Activated naive CD8-positive, alpha-beta T cell treated with anti-CD3 and anti-CD28 coated beads, Interleukin-2, amount 50 U/mL, for 24 hours (primary cell): ENCODE results near the gene IFNK.

Experiments
- ATAC-seq: fragments of 150-1000 bp; cut with Tn5 transposase; one replicate; pipeline ENCODE4 v1.10.0; 2021
- DNase-seq: peaks from one replicate; pipeline ENCODE4 v3.0.0; 2021
- H3K27ac Mint-ChIP-seq: one replicate; pipeline ENCODE4 v1.8.0; 2021; ENCODE audit warnings: mild to moderate bottlenecking, mixed read lengths
- H3K27me3 Mint-ChIP-seq: one replicate; pipeline ENCODE4 v1.8.0; 2021; ENCODE audit warnings: mixed read lengths
- H3K36me3 Mint-ChIP-seq: one replicate; pipeline ENCODE4 v1.8.0; 2021; ENCODE audit warnings: low read depth, mixed read lengths
- H3K4me1 Mint-ChIP-seq: one replicate; pipeline ENCODE4 v1.8.0; 2021; ENCODE audit warnings: mixed read lengths
- H3K4me3 Mint-ChIP-seq: one replicate; pipeline ENCODE4 v1.8.0; 2021; ENCODE audit warnings: mild to moderate bottlenecking, moderate library complexity, mixed read lengths
- H3K9me3 Mint-ChIP-seq: one replicate; pipeline ENCODE4 v1.8.0; 2021; ENCODE audit warnings: mixed read lengths

The IFNK gene

GRCh38 chr9:27527702-27528075, 3.6 kb downstream of the IFNK start:
- DNase-seq (no peak), ATAC-seq (no peak)
- H3K4me3 Mint-ChIP-seq, result peak overlapping the region; percentile 85
- H3K27me3 Mint-ChIP-seq, result peaks cover 22% of the 10 kb centered on the region
- no peaks in the 10 kb centered on the region for H3K36me3 Mint-ChIP-seq
- H3K27ac Mint-ChIP-seq, result no peak overlapping the region
- H3K4me1 Mint-ChIP-seq, result peaks cover 12% of the 10 kb centered on the region
- no peaks in the 10 kb centered on the region for H3K9me3 Mint-ChIP-seq

- Mint-ChIP-seq H3K9me3 (no peaks in the 10 kb centered on the region), H3K27me3 (peaks cover 22% of the 10 kb centered on the region), H3K36me3 (no peaks in the 10 kb centered on the region), H3K27ac (peak overlapping the region; percentile 67), H3K4me1 (peaks cover 12% of the 10 kb centered on the region), H3K4me3 (peak overlapping the region; percentile 85)
- DNase-seq (peak; percentile 71), ATAC-seq (peak; percentile 42)
These were observed 4.2 kb downstream of the IFNK start for GRCh38 chr9:27528076-27528885.

- Mint-ChIP-seq H3K4me1 (peaks cover 12% of the 10 kb centered on the region), H3K9me3 (no peaks in the 10 kb centered on the region)
These were observed 4.8 kb downstream of the IFNK start for GRCh38 chr9:27528886-27529315.

GRCh38 chr9:27529316-27530278, 5.5 kb downstream of the IFNK start, which contains the start of gene MOB3B:
Gene MOB3B (minus strand): TSS chr9:27529814. CDS start chr9:27455550, 74,264 bp downstream.
- H3K36me3 Mint-ChIP-seq, result no peaks in the 10 kb centered on the region
- peak; percentile 83 for ATAC-seq
- peak within 1 kb of the TSS; percentile 67 for H3K27ac Mint-ChIP-seq
- H3K9me3 Mint-ChIP-seq, result no peaks in the 10 kb centered on the region
- H3K27me3 Mint-ChIP-seq, result peaks cover 22% of the 10 kb centered on the region
- peak within 1 kb of the TSS; percentile 85 for H3K4me3 Mint-ChIP-seq
- H3K4me1 Mint-ChIP-seq, result peaks cover 12% of the 10 kb centered on the region
- DNase-seq, result peak; percentile 85

More at GRCh38 chr9:27528886-27529315, 4.8 kb downstream of the IFNK start:
- Mint-ChIP-seq H3K36me3 (no peaks in the 10 kb centered on the region), H3K27ac (peak overlapping the region; percentile 67), H3K4me3 (peak overlapping the region; percentile 85), H3K27me3 (peaks cover 22% of the 10 kb centered on the region)
- DNase-seq (peak; percentile 68), ATAC-seq (peak; percentile 87)

- H3K27ac Mint-ChIP-seq, result no peak overlapping the region
- H3K9me3 Mint-ChIP-seq, result no peaks in the 10 kb centered on the region
- peaks cover 19% of the 10 kb centered on the region for H3K27me3 Mint-ChIP-seq
- H3K4me3 Mint-ChIP-seq, result no peak overlapping the region
- DNase-seq (no peak), ATAC-seq (no peak)
- peaks cover 12% of the 10 kb centered on the region for H3K4me1 Mint-ChIP-seq
- no peaks in the 10 kb centered on the region for H3K36me3 Mint-ChIP-seq
These were observed 7.0 kb downstream of the IFNK start for GRCh38 chr9:27530915-27531755.

- H3K27me3 Mint-ChIP-seq, result peaks cover 12% of the 10 kb centered on the region
- no peaks in the 10 kb centered on the region for H3K9me3 Mint-ChIP-seq
- H3K27ac Mint-ChIP-seq, result no peak overlapping the region
- no peak for ATAC-seq
- H3K4me3 Mint-ChIP-seq, result no peak overlapping the region
- H3K36me3 Mint-ChIP-seq, result no peaks in the 10 kb centered on the region
- DNase-seq, result no peak
- H3K4me1 Mint-ChIP-seq, result peaks cover 12% of the 10 kb centered on the region
These were observed 8.0 kb downstream of the IFNK start for GRCh38 chr9:27532046-27532445.

GRCh38 chr9:27533311-27533710, 9.2 kb downstream of the IFNK start:
- no peak overlapping the region for H3K27ac Mint-ChIP-seq
- H3K27me3 Mint-ChIP-seq, result peaks cover under 1% of the 10 kb centered on the region
- peaks cover 3% of the 10 kb centered on the region for H3K4me1 Mint-ChIP-seq
- no peaks in the 10 kb centered on the region for H3K9me3 Mint-ChIP-seq
- H3K4me3 Mint-ChIP-seq, result no peak overlapping the region
- no peaks in the 10 kb centered on the region for H3K36me3 Mint-ChIP-seq
- DNase-seq, result no peak
- no peak for ATAC-seq

GRCh38 chr9:27534131-27534530, 10.0 kb downstream of the IFNK start:
- DNase-seq, result no peak
- H3K4me1 Mint-ChIP-seq, result peaks cover 3% of the 10 kb centered on the region

GRCh38 chr9:27534658-27535209, 10.6 kb downstream of the IFNK start:
- no peak for DNase-seq
- no peaks in the 10 kb centered on the region for H3K36me3 Mint-ChIP-seq
- no peaks in the 10 kb centered on the region for H3K9me3 Mint-ChIP-seq
- H3K27me3 Mint-ChIP-seq, result no peaks in the 10 kb centered on the region
- peaks cover 3% of the 10 kb centered on the region for H3K4me1 Mint-ChIP-seq
- H3K4me3 Mint-ChIP-seq, result no peak overlapping the region
- no peak overlapping the region for H3K27ac Mint-ChIP-seq
- ATAC-seq, result no peak

More at GRCh38 chr9:27534131-27534530, 10.0 kb downstream of the IFNK start:
- Mint-ChIP-seq H3K9me3 (no peaks in the 10 kb centered on the region), H3K36me3 (no peaks in the 10 kb centered on the region), H3K27me3 (no peaks in the 10 kb centered on the region), H3K4me3 (no peak overlapping the region), H3K27ac (no peak overlapping the region)
- no peak for ATAC-seq

GRCh38 chr9:27535701-27536118, 11.6 kb downstream of the IFNK start:
- H3K27me3 Mint-ChIP-seq, result no peaks in the 10 kb centered on the region

GRCh38 chr9:27536168-27536567, 12.1 kb downstream of the IFNK start:
- no peak overlapping the region for H3K4me3 Mint-ChIP-seq
- no peak overlapping the region for H3K27ac Mint-ChIP-seq
- H3K9me3 Mint-ChIP-seq, result no peaks in the 10 kb centered on the region
- DNase-seq, result no peak
- no peaks in the 10 kb centered on the region for H3K36me3 Mint-ChIP-seq
- no peaks in the 10 kb centered on the region for H3K4me1 Mint-ChIP-seq
- no peaks in the 10 kb centered on the region for H3K27me3 Mint-ChIP-seq
- no peak for ATAC-seq

More at GRCh38 chr9:27535701-27536118, 11.6 kb downstream of the IFNK start:
- DNase-seq, result no peak
- no peaks in the 10 kb centered on the region for H3K4me1 Mint-ChIP-seq
- H3K4me3 Mint-ChIP-seq, result no peak overlapping the region
- no peaks in the 10 kb centered on the region for H3K9me3 Mint-ChIP-seq
- no peaks in the 10 kb centered on the region for H3K36me3 Mint-ChIP-seq
- no peak overlapping the region for H3K27ac Mint-ChIP-seq
- ATAC-seq, result no peak

- Mint-ChIP-seq H3K27ac (no peak overlapping the region), H3K4me3 (no peak overlapping the region), H3K36me3 (no peaks in the 10 kb centered on the region)
These were observed 12.9 kb downstream of the IFNK start for GRCh38 chr9:27537027-27537435.

GRCh38 chr9:27537756-27538155, 13.7 kb downstream of the IFNK start:
- Mint-ChIP-seq H3K27ac (no peak overlapping the region), H3K27me3 (no peaks in the 10 kb centered on the region), H3K4me3 (no peak overlapping the region), H3K4me1 (no peaks in the 10 kb centered on the region), H3K9me3 (no peaks in the 10 kb centered on the region), H3K36me3 (no peaks in the 10 kb centered on the region)
- no peak for DNase-seq
- no peak for ATAC-seq

More at GRCh38 chr9:27537027-27537435, 12.9 kb downstream of the IFNK start:
- Mint-ChIP-seq H3K27me3 (no peaks in the 10 kb centered on the region), H3K9me3 (no peaks in the 10 kb centered on the region), H3K4me1 (no peaks in the 10 kb centered on the region)
- no peak for ATAC-seq
- DNase-seq, result no peak
